H1 (cell line): ENCODE data around the gene KIF26B. TPM values are rescaled to one million over a fixed set of nuclear protein-coding genes. Genes with fewer than 3 reads are reported as not detected.

ENCODE experiments used
- CTCF ChIA-PET: fragments of 300-600 bp; sonication (Branson Sonifier 250); formaldehyde crosslinking; loops from one replicate; lab custom pipeline; 2021; ENCODE audit not compliant: partially characterized antibody; lab: Charles Lee
- POLR2A ChIA-PET: fragments of 300-600 bp; sonication (Branson Sonifier 250); formaldehyde crosslinking; loops from one replicate; lab custom pipeline; 2021; ENCODE audit warnings: inconsistent platforms; ENCODE audit not compliant: partially characterized antibody; lab: Charles Lee
- DNase-seq, 2 experiments: peaks; one replicate each; pipeline versions ENCODE4 v3.0.0 to v3.0.0-alpha.2; 2010 to 2022; ENCODE audit warnings: low spot score in 2 of 2, low read depth in 1 of 2, mixed read lengths in 1 of 2
- FAIRE-seq: peaks from 2 replicates; lab custom pipeline; 2011; peaks lifted over from hg19 to GRCh38; lab: Jason Lieb, UNC
- H2AFZ ChIP-seq: 2 replicates; pipeline ENCODE4 v1.8.1; 2012; ENCODE audit warnings: low read length, inconsistent platforms
- H2AK5ac ChIP-seq: 2 replicates; pipeline ENCODE4 v1.6.1; 2013; ENCODE audit warnings: low read depth, low read length
- H2BK120ac ChIP-seq: replicated peaks from 2 replicates; pipeline ENCODE3; 2013; ENCODE audit warnings: low read depth, low read length, inconsistent platforms
- H2BK12ac ChIP-seq: 2 replicates; pipeline ENCODE4 v1.6.1; 2013; ENCODE audit warnings: low read depth, low read length
- H2BK15ac ChIP-seq: 2 replicates; pipeline ENCODE4 v1.6.1; 2013; ENCODE audit warnings: low read length
- H2BK20ac ChIP-seq: 2 replicates; pipeline ENCODE4 v1.6.1; 2013; ENCODE audit warnings: low read length
- H2BK5ac ChIP-seq: 2 replicates; pipeline ENCODE4 v1.6.1; 2013; ENCODE audit warnings: low read depth, low read length
- H3K14ac ChIP-seq: 2 replicates; pipeline ENCODE4 v1.6.1; 2013; ENCODE audit warnings: inconsistent platforms; ENCODE audit not compliant: insufficient read length
- H3K18ac ChIP-seq: 2 replicates; pipeline ENCODE4 v1.6.1; 2013; ENCODE audit warnings: low read length; ENCODE audit errors: extremely low read depth
- H3K23ac ChIP-seq: 2 replicates; pipeline ENCODE4 v1.6.1; 2013; ENCODE audit warnings: inconsistent platforms; ENCODE audit not compliant: insufficient read length
- H3K23me2 ChIP-seq: 2 replicates; pipeline ENCODE4 v1.6.1; 2013; ENCODE audit warnings: low read depth, low read length
- H3K27ac ChIP-seq: 2 replicates; pipeline ENCODE4 v1.6.1; 2011; ENCODE audit warnings: low read depth, low read length, inconsistent platforms
- H3K27me3 ChIP-seq, 4 experiments: replicated peaks in 1 of 4; 1 replicate in 1 of 4; 2 replicates in 3 of 4; pipeline versions ENCODE4 v1.6.1 to v1.8.1; 2011 to 2013; ENCODE audit warnings: low read length in 3 of 4, mild to moderate bottlenecking in 3 of 4, inconsistent platforms in 2 of 4, mixed read lengths in 2 of 4, moderate library complexity in 1 of 4; ENCODE audit not compliant: control insufficient read depth in 3 of 4, insufficient read depth in 3 of 4; ENCODE audit errors: extremely low read depth in 1 of 4
- H3K36me3 ChIP-seq, 4 experiments: 2 replicates each; pipeline versions ENCODE4 v1.6.1 to v1.8.1; 2011 to 2013; ENCODE audit warnings: mild to moderate bottlenecking in 4 of 4, low read length in 3 of 4, moderate library complexity in 2 of 4, control low read depth in 1 of 4, inconsistent platforms in 1 of 4; ENCODE audit not compliant: insufficient read depth in 4 of 4, control insufficient read depth in 2 of 4
- H3K4ac ChIP-seq: replicated peaks from 2 replicates; pipeline ENCODE3; 2013; ENCODE audit warnings: low read length, low read depth, mixed read lengths, inconsistent platforms; ENCODE audit not compliant: insufficient read length
- H3K4me1 ChIP-seq, 4 experiments: replicated peaks in 1 of 4; 1 replicate in 1 of 4; 2 replicates in 3 of 4; pipeline versions ENCODE4 v1.6.1 to v1.8.1; 2011 to 2013; ENCODE audit warnings: low read length in 3 of 4, inconsistent platforms in 2 of 4, mixed read lengths in 1 of 4; ENCODE audit not compliant: insufficient read depth in 4 of 4, control insufficient read depth in 3 of 4
- H3K4me2 ChIP-seq, 2 experiments: 2 replicates each; pipeline versions ENCODE4 v1.6.1 to v1.8.1; 2011 to 2013; ENCODE audit warnings: low read depth in 2 of 2, low read length in 2 of 2, control low read depth in 1 of 2, inconsistent platforms in 1 of 2, mild to moderate bottlenecking in 1 of 2; ENCODE audit not compliant: insufficient read depth in 1 of 2
- H3K4me3 ChIP-seq, 4 experiments: fragments of 200-600, 300-600 bp in 1 of 4; sonication (generic), shearing (Covaris generic), sonication (Bioruptor Twin) in 1 of 4; 2 replicates each; pipeline versions ENCODE4 v1.5.1 to v1.8.1; 2011 to 2016; ENCODE audit warnings: low read length in 4 of 4, low read depth in 3 of 4, control low read depth in 2 of 4, inconsistent platforms in 2 of 4, mild to moderate bottlenecking in 2 of 4, mixed read lengths in 1 of 4, moderate library complexity in 1 of 4; ENCODE audit not compliant: insufficient read depth in 2 of 4; ENCODE audit errors: extremely low read depth in 1 of 4
- H3K56ac ChIP-seq: replicated peaks from 2 replicates; pipeline ENCODE3; 2013; ENCODE audit warnings: low read depth, mild to moderate bottlenecking, mixed read lengths, low read length, inconsistent platforms; ENCODE audit not compliant: insufficient read length
- H3K79me1 ChIP-seq: 2 replicates; pipeline ENCODE4 v1.6.1; 2013; ENCODE audit warnings: low read depth, low read length, control low read depth
- H3K79me2 ChIP-seq, 2 experiments: 2 replicates each; pipeline versions ENCODE4 v1.6.1 to v1.8.1; 2012 to 2013; ENCODE audit warnings: low read length in 2 of 2, mild to moderate bottlenecking in 2 of 2, inconsistent platforms in 1 of 2; ENCODE audit not compliant: insufficient read depth in 2 of 2, control insufficient read depth in 1 of 2
- H3K9ac ChIP-seq, 4 experiments: replicated peaks in 1 of 4; 1 replicate in 1 of 4; 2 replicates in 3 of 4; pipeline versions ENCODE4 v1.6.1 to v1.8.1; 2011 to 2013; ENCODE audit warnings: low read depth in 3 of 4, low read length in 3 of 4, control low read depth in 2 of 4, mild to moderate bottlenecking in 2 of 4, moderate library complexity in 2 of 4, inconsistent platforms in 1 of 4; ENCODE audit errors: extremely low read depth in 1 of 4
- H3K9me3 ChIP-seq, 2 experiments: 2 replicates each; pipeline versions ENCODE4 v1.6.1 to v1.8.1; 2012 to 2013; ENCODE audit warnings: mild to moderate bottlenecking in 2 of 2, moderate library complexity in 2 of 2, control low read depth in 1 of 2, inconsistent platforms in 1 of 2, low read depth in 1 of 2, low read length in 1 of 2, mixed read lengths in 1 of 2; ENCODE audit not compliant: insufficient read depth in 2 of 2
- H4K20me1 ChIP-seq, 2 experiments: replicated peaks in 1 of 2; 2 replicates each; pipeline versions ENCODE3 to v1.8.1; 2011 to 2013; ENCODE audit warnings: inconsistent platforms in 2 of 2, low read length in 2 of 2, mild to moderate bottlenecking in 1 of 2; ENCODE audit not compliant: insufficient read depth in 2 of 2, control insufficient read depth in 1 of 2
- H4K5ac ChIP-seq: 2 replicates; pipeline ENCODE4 v1.6.1; 2013; ENCODE audit warnings: low read length, low read depth, mixed read lengths, inconsistent platforms; ENCODE audit not compliant: insufficient read length
- H4K8ac ChIP-seq: 2 replicates; pipeline ENCODE4 v1.8.0; 2013; ENCODE audit warnings: mild to moderate bottlenecking, moderate library complexity, low read length, inconsistent platforms; ENCODE audit not compliant: insufficient read depth; ENCODE audit errors: extremely low read depth
- H4K91ac ChIP-seq: replicated peaks from 2 replicates; pipeline ENCODE3; 2013; ENCODE audit warnings: low read length, mixed read lengths, inconsistent platforms; ENCODE audit not compliant: insufficient read length
- GABPA ChIP-seq: IDR thresholded peaks from 2 replicates; pipeline ENCODE4 v1.6.1; 2011; ENCODE audit warnings: mild to moderate bottlenecking, low read length, moderate library complexity, borderline replicate concordance; ENCODE audit not compliant: insufficient read depth
- GTF2F1 ChIP-seq: IDR thresholded peaks from 2 replicates; pipeline ENCODE4 v1.6.1; 2012; ENCODE audit warnings: low read depth, low read length, improper control_type of control experiment, borderline replicate concordance
- RFX5 ChIP-seq: IDR thresholded peaks from 2 replicates; pipeline ENCODE4 v1.6.1; 2011; ENCODE audit warnings: low read depth, low read length, improper control_type of control experiment, borderline replicate concordance
- USF2 ChIP-seq: IDR thresholded peaks from 2 replicates; pipeline ENCODE4 v1.6.1; 2011; ENCODE audit warnings: low read length, improper control_type of control experiment
- WGBS, 2 experiments: shearing (Covaris generic) in 1 of 2; methylation state at CpG; one replicate each; pipeline versions ENCODE4 v1.1.6 to v1.1.7; 2013 to 2015; ENCODE audit warnings: low lambda C conversion rate in 2 of 2, mixed read lengths in 2 of 2, inconsistent platforms in 1 of 2, low coverage in 1 of 2, missing lambda C conversion rate in 1 of 2; ENCODE audit not compliant: insufficient replicate concordance in 2 of 2, insufficient coverage in 1 of 2, insufficient read length in 1 of 2; ENCODE audit errors: extremely low coverage in 1 of 2, missing lambda C conversion rate in 1 of 2; 5-methylcytosine and 5-hydroxymethylcytosine counted together
- polyA plus RNA-seq, 7 experiments: library from polyadenylated mRNA; depleted of rRNA in 3 of 7; stranded (reverse) in 5 of 7; unstranded in 2 of 7; fragments of >200 nt in 5 of 7; fragments of 200-250 nt in 2 of 7; gene quantifications; 1 replicate in 5 of 7; 2 replicates in 1 of 7; 4 replicates in 1 of 7; pipeline versions ENCODE4 v1.2.1 to v1.2.3, GENCODE V29; 2011 to 2013; ENCODE audit warnings: missing spikeins in 2 of 7, mixed read lengths in 2 of 7
- total RNA-seq: library from RNA; stranded (reverse); fragmentation: NEBNext Ultra II Directional; extraction: Animal tissue kit (Norgen Biotek cat#: 25700); gene quantifications from 2 replicates; pipeline ENCODE4 v1.2.1, GENCODE V29; 2021

KIF26B gene
- total and polyA plus RNA-seq, 2 of the 8 experiments (the other 6 are each of a cell fraction or from before 2014, with no cell fraction given) = 0.06 to 0.28 TPM

GRCh38 chr1:245160741-245161400 is 6.1 kb downstream of the KIF26B start:
- no peak overlapping the region for H3K4me3 ChIP-seq
- no peak overlapping the region for H3K4me2 ChIP-seq
- H3K36me3 ChIP-seq = no peaks in the 10 kb centered on the region
- H3K27me3 ChIP-seq = peaks cover 2 to 26% (median 17%) of the 10 kb centered on the region in 4 experiments; a peak in 6 of 7 replicates
- no peak for TF ChIP-seq GABPA
- TF ChIP-seq RFX5 = no peak
- no peak for TF ChIP-seq GTF2F1
- no peak for TF ChIP-seq USF2
- TF ChIP-seq, all 59 proteins: peak for 0
- no peak overlapping the region for H3K27ac ChIP-seq
- no peaks in the 10 kb centered on the region for H3K9me3 ChIP-seq
- H2AK5ac ChIP-seq = no peak overlapping the region
- H4K8ac ChIP-seq = no peak overlapping the region
- H2BK15ac ChIP-seq = no peak overlapping the region
- H3K23me2 ChIP-seq = peaks cover 2% of the 10 kb centered on the region; the same call in 1 of the 2 replicates
- no peak overlapping the region for H4K5ac ChIP-seq
- no peak overlapping the region for H3K9ac ChIP-seq
- no peak overlapping the region for H2BK20ac ChIP-seq
- peaks cover 0 to 5% (median 2%) of the 10 kb centered on the region in 4 experiments; a peak in 5 of 7 replicates for H3K4me1 ChIP-seq
- POLR2A ChIA-PET = no interaction called here
- WGBS, 2 experiments = 84% methylated on average over 6 of the region's 6 CpGs; no CpG with 5 or more reads in 1 of the 2 experiments
- no peak overlapping the region for H3K18ac ChIP-seq
- H3K79me1 ChIP-seq = no peaks in the 10 kb centered on the region
- H2BK120ac ChIP-seq = no peak overlapping the region
- no peak overlapping the region for H2BK5ac ChIP-seq
- no peak overlapping the region for H2AFZ ChIP-seq
- no peak overlapping the region for H3K4ac ChIP-seq
- no peaks in the 10 kb centered on the region for H4K20me1 ChIP-seq
- FAIRE-seq (no peak), DNase-seq (no peak)
- H3K14ac ChIP-seq = no peak overlapping the region
- CTCF ChIA-PET = interaction anchor here (0.8 to 1.6 kb wide), 3 partner anchors 43 to 220 kb away, joined by 3 to 4 read pairs (median 3); no protein-coding TSS in a partner anchor
- no peak overlapping the region for H2BK12ac ChIP-seq
- H3K56ac ChIP-seq = no peak overlapping the region
- H4K91ac ChIP-seq = no peak overlapping the region
- no peaks in the 10 kb centered on the region for H3K79me2 ChIP-seq
- no peak overlapping the region for H3K23ac ChIP-seq
